B cell (primary cell): Measurements from ENCODE around the gene NUPR1. TPM values are rescaled to one million over a fixed set of nuclear protein-coding genes. Genes with fewer than 3 reads are reported as not detected.

Source experiments
- ATAC-seq: fragments of 200-7000 bp; cut with Tn5 transposase; one replicate; pipeline ENCODE4 v1.10.0; 2021; ENCODE audit warnings: low read depth, mild to moderate bottlenecking, moderate number of reproducible peaks, moderate library complexity
- CTCF ChIA-PET: fragments of 350-600 bp; sonication (Branson Sonifier 250); formaldehyde crosslinking; loops from one replicate; lab custom pipeline; 2021; ENCODE audit warnings: antibody characterized with exemption, inconsistent platforms; lab: Charles Lee
- POLR2A ChIA-PET: fragments of 350-600 bp; sonication (Branson Sonifier 250); formaldehyde crosslinking; loops from one replicate; lab custom pipeline; 2021; ENCODE audit warnings: antibody characterized with exemption; lab: Charles Lee
- DNase-seq: peaks from one replicate; pipeline ENCODE4 v3.0.0; 2013
- H2AFZ ChIP-seq: 2 replicates; pipeline ENCODE4 v1.6.1; 2012; ENCODE audit warnings: mild to moderate bottlenecking, low read depth, low read length; ENCODE audit not compliant: insufficient read depth, poor library complexity, severe bottlenecking
- H3K27ac ChIP-seq, 2 donors: 1 replicate in 1 of 2; 2 replicates in 1 of 2; pipeline ENCODE4 v1.5.1; 2012 to 2013; ENCODE audit warnings: low read length in 2 of 2, mild to moderate bottlenecking in 2 of 2, moderate library complexity in 1 of 2
- H3K27me3 ChIP-seq, 4 experiments: fragments of 200-600 bp in 1 of 4; sonication (generic) in 1 of 4; replicated peaks in 1 of 4; 1 replicate in 2 of 4; 2 replicates in 2 of 4; pipeline versions ENCODE4 v1.6.1 to v1.7.0; 2013 to 2016; ENCODE audit warnings: low read length in 3 of 4, mild to moderate bottlenecking in 2 of 4, mixed read lengths in 1 of 4, moderate library complexity in 1 of 4; ENCODE audit not compliant: insufficient read depth in 4 of 4, control insufficient read depth in 3 of 4; ENCODE audit errors: control extremely low read depth in 1 of 4
- H3K36me3 ChIP-seq, 2 experiments: replicated peaks in 1 of 2; 1 replicate in 1 of 2; 2 replicates in 1 of 2; pipeline versions ENCODE4 v1.6.1 to v1.7.1; 2013; ENCODE audit warnings: low read length in 1 of 2; ENCODE audit not compliant: insufficient read depth in 2 of 2, control insufficient read depth in 1 of 2; ENCODE audit errors: control extremely low read depth in 1 of 2, extremely low read depth in 1 of 2
- H3K4me1 ChIP-seq, 2 donors: fragments of 200-600 bp in 1 of 2; sonication (generic) in 1 of 2; 1 replicate in 1 of 2; 2 replicates in 1 of 2; pipeline versions ENCODE4 v1.5.1 to v1.6.1; 2013 to 2017; ENCODE audit warnings: low read length in 2 of 2; ENCODE audit not compliant: control insufficient read depth in 2 of 2, insufficient read depth in 2 of 2
- H3K4me2 ChIP-seq: replicated peaks from 2 replicates; pipeline ENCODE3; 2012; ENCODE audit warnings: mild to moderate bottlenecking, low read depth, low read length; ENCODE audit not compliant: poor library complexity, severe bottlenecking
- H3K4me3 ChIP-seq, 5 experiments: fragments of 200-600 bp in 1 of 5; sonication (generic) in 1 of 5; 1 replicate in 3 of 5; 2 replicates in 2 of 5; pipeline versions ENCODE4 v1.5.1 to v1.7.0; 2011 to 2016; ENCODE audit warnings: low read length in 4 of 5, mild to moderate bottlenecking in 4 of 5, low read depth in 2 of 5, control low read depth in 1 of 5, moderate library complexity in 1 of 5; ENCODE audit not compliant: insufficient read depth in 1 of 5; ENCODE audit errors: control extremely low read depth in 1 of 5, extremely low read depth in 1 of 5
- H3K79me2 ChIP-seq: fragments of 200-600 bp; sonication (generic); one replicate; pipeline ENCODE4 v1.6.0; 2016; ENCODE audit warnings: low read length; ENCODE audit not compliant: control insufficient read depth, insufficient read depth
- H3K9ac ChIP-seq: fragments of 200-600 bp; sonication (generic); 2 replicates; pipeline ENCODE4 v1.6.1; 2017; ENCODE audit warnings: mild to moderate bottlenecking, low read length, moderate library complexity
- H3K9me3 ChIP-seq, 3 donors: one replicate each; pipeline versions ENCODE4 v1.6.1 to v1.7.1; 2013; ENCODE audit warnings: low read length in 2 of 3; ENCODE audit not compliant: control insufficient read depth in 2 of 3, insufficient read depth in 1 of 3; ENCODE audit errors: control extremely low read depth in 1 of 3
- H4K20me1 ChIP-seq: 2 replicates; pipeline ENCODE4 v1.6.0; 2012; ENCODE audit warnings: mild to moderate bottlenecking, low read length; ENCODE audit not compliant: insufficient read depth, control insufficient read depth, poor library complexity, severe bottlenecking
- H3K27ac Mint-ChIP-seq: one replicate; pipeline ENCODE4 v1.8.0; 2021; ENCODE audit warnings: mixed read lengths
- H3K27me3 Mint-ChIP-seq: one replicate; pipeline ENCODE4 v1.8.0; 2021; ENCODE audit warnings: mixed read lengths
- H3K4me1 Mint-ChIP-seq: one replicate; pipeline ENCODE4 v1.8.0; 2021; ENCODE audit warnings: mixed read lengths
- H3K4me3 Mint-ChIP-seq: one replicate; pipeline ENCODE4 v1.8.0; 2021; ENCODE audit warnings: mixed read lengths
- H3K9me3 Mint-ChIP-seq: one replicate; pipeline ENCODE4 v1.8.0; 2022; ENCODE audit warnings: mixed read lengths; ENCODE audit not compliant: insufficient read depth
- EZH2 ChIP-seq: IDR thresholded peaks from 2 replicates; pipeline ENCODE4 v1.6.1; 2012; ENCODE audit warnings: borderline replicate concordance, low read depth, mild to moderate bottlenecking, moderate library complexity, low read length; ENCODE audit not compliant: insufficient read depth, poor library complexity, severe bottlenecking
- WGBS: methylation state at CpG from one replicate; pipeline ENCODE4 v1.1.5; 2013; ENCODE audit warnings: missing lambda C conversion rate; ENCODE audit not compliant: insufficient coverage; 5-methylcytosine and 5-hydroxymethylcytosine counted together
- intact Hi-C: fragments of 100-400 bp; cut with micrococcal nuclease; formaldehyde crosslinking; loops from one replicate; pipeline ENCODE4 v1.10.0; 2022
- polyA plus RNA-seq: library from polyadenylated mRNA; depleted of rRNA; stranded (reverse); fragments of >200 nt; gene quantifications from 2 replicates; pipeline ENCODE4 v1.2.3, GENCODE V29; 2012
- total RNA-seq, 2 donors: library from RNA; stranded (reverse); fragments of 120-200 nt in 1 of 2; gene quantifications; 1 replicate in 1 of 2; 2 replicates in 1 of 2; pipeline versions ENCODE4 v1.2.3 to v1.2.4, GENCODE V29; 2013 to 2022
- TF ChIP-seq, protein P1 (sequence below): fragments of 200-600 bp; IDR thresholded peaks from one replicate; pipeline ENCODE4 v1.8.0; 2022; ENCODE audit warnings: antibody characterized with exemption, mild to moderate bottlenecking

The NUPR1 gene
- total and polyA plus RNA-seq, 2 donors (not counting 1 experiment from before 2014, with no cell fraction given) = not detected

DNA sequence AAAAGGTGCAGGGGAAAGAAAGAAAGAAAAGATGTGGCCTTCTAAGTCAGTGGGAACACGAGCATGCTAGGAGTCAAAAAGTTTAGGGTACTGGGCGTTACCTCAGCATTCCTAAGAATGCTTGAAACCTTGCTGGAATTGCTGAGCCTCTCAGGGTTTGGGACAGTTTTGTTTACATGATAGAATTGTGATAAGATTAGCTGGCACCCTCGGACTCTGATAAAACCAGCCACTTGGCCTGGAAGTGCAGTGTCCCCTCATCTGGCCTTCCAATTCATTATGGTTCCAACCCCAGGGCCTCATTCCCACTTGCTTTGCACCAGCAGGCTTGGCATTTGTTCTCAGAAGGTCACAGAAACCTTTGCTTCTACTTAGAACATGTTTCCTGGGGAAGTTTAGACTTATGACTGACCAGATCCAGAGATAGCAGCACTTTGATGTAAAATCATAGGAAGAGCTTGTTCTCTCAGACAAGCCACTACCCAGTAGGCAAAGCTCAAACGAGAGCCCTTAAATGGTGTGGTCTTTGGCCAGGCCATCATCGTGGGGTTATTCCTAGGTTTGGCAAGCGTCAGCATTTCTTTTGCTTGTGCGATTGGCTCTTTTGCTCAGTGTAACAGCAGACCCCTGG, 22.9 kb upstream of the NUPR1 start:
- Mint-ChIP-seq H3K4me1 (peaks cover 10% of the 10 kb centered on the region), H3K4me3 (no peak overlapping the region), H3K27me3 (no peaks in the 10 kb centered on the region), H3K27ac (no peak overlapping the region), H3K9me3 (peaks cover 2% of the 10 kb centered on the region)
- Histone ChIP-seq H3K9me3 (peaks cover 0 to 11% (median 0%) of the 10 kb centered on the region in 3 donors), H2AFZ (no peak overlapping the region), H3K4me1 (no peaks in the 10 kb centered on the region), H3K79me2 (peaks cover 90% of the 10 kb centered on the region), H3K36me3 (peaks cover 2 to 19% of the 10 kb centered on the region in 2 experiments), H3K27me3 (no peaks in the 10 kb centered on the region), H4K20me1 (peaks cover 50% of the 10 kb centered on the region), H3K27ac (no peak overlapping the region), H3K4me2 (no peak overlapping the region), H3K4me3 (no peak overlapping the region), H3K9ac (no peak overlapping the region)
- intact Hi-C loops = no loop called here
- TF ChIP-seq, protein P1, sequence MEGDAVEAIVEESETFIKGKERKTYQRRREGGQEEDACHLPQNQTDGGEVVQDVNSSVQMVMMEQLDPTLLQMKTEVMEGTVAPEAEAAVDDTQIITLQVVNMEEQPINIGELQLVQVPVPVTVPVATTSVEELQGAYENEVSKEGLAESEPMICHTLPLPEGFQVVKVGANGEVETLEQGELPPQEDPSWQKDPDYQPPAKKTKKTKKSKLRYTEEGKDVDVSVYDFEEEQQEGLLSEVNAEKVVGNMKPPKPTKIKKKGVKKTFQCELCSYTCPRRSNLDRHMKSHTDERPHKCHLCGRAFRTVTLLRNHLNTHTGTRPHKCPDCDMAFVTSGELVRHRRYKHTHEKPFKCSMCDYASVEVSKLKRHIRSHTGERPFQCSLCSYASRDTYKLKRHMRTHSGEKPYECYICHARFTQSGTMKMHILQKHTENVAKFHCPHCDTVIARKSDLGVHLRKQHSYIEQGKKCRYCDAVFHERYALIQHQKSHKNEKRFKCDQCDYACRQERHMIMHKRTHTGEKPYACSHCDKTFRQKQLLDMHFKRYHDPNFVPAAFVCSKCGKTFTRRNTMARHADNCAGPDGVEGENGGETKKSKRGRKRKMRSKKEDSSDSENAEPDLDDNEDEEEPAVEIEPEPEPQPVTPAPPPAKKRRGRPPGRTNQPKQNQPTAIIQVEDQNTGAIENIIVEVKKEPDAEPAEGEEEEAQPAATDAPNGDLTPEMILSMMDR = no peak
- no peak for TF ChIP-seq EZH2
- ATAC-seq = no peak
- 81% methylated on average over 6 of the region's 7 CpGs for WGBS
- CTCF ChIA-PET = no interaction called here
- DNase-seq = no peak
- POLR2A ChIA-PET = no interaction called here

DNA sequence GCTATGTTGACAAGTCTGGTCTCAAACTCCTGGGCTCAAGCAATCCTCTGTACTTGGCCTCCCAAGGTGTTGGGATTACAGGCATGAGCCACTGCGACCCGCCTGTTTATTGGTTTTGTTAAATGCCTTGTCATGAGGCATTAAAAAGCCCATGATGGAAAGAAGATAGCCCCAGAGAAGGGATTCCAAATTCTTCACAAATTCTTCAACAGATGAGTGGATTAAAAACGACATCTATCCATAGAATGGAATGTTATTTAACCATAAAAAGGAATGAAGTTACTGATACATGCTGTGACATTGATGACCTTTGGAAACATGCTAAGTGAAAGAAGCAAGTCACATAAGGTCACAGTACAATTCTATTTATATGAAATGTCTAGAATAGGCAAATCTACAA, 19.7 kb upstream of the NUPR1 start:
- Histone ChIP-seq H3K79me2 (peaks cover 86% of the 10 kb centered on the region), H3K27ac (no peak overlapping the region), H3K4me3 (no peak overlapping the region), H3K4me1 (peaks cover 7 to 10% of the 10 kb centered on the region in 2 donors), H3K27me3 (no peaks in the 10 kb centered on the region), H3K4me2 (no peak overlapping the region), H3K36me3 (peaks cover 2 to 21% of the 10 kb centered on the region in 2 experiments), H4K20me1 (peaks cover 40% of the 10 kb centered on the region), H2AFZ (no peak overlapping the region), H3K9me3 (no peaks in the 10 kb centered on the region), H3K9ac (no peak overlapping the region)
- H3K4me3 Mint-ChIP-seq = no peak overlapping the region
- no peaks in the 10 kb centered on the region for H3K9me3 Mint-ChIP-seq
- H3K27me3 Mint-ChIP-seq = no peaks in the 10 kb centered on the region
- intact Hi-C loops = no loop called here
- peaks cover 23% of the 10 kb centered on the region for H3K4me1 Mint-ChIP-seq
- ATAC-seq = no peak
- DNase-seq = no peak
- WGBS = no CpG with 5 or more reads among the region's 3 CpGs
- H3K27ac Mint-ChIP-seq = no peak overlapping the region
- ChIA-PET POLR2A (no interaction called here), CTCF (no interaction called here)
- TF ChIP-seq, protein P1 = no peak
